Body of pancreas (tissue), 4 donors: ENCODE results near the gene BPIFB2.

ENCODE experiments used
- CTCF ChIP-seq, 7 experiments: fragments of 450-650 bp in 4 of 7; fragments of 200-600 bp in 3 of 7; sonication (generic) in 3 of 7; IDR thresholded peaks; one replicate each; pipeline ENCODE4 v1.5.1; 2016 to 2019; ENCODE audit warnings: antibody characterized with exemption in 7 of 7
- POLR2A ChIP-seq, 3 donors: fragments of 450-650 bp; IDR thresholded peaks; one replicate each; pipeline ENCODE4 v1.6.1; 2016; ENCODE audit warnings: antibody characterized with exemption in 3 of 3, mild to moderate bottlenecking in 2 of 3

- TF ChIP-seq POLR2A (IDR thresholded peaks at IDR 0.05) (no peak), CTCF (IDR thresholded peaks at IDR 0.05) (no peak)
Measured at GRCh38 chr20:33026779-33027759, 19.6 kb downstream of the BPIFB2 start.
